ENCODE data around the gene CACNA1C. TPM values are rescaled to one million over a fixed set of nuclear protein-coding genes. Genes with fewer than 3 reads are reported as not detected.

CACNA1C gene
- total and polyA plus RNA-seq, 2 donors from 2014 or later = 1.6 to 17.4 TPM

DNA sequence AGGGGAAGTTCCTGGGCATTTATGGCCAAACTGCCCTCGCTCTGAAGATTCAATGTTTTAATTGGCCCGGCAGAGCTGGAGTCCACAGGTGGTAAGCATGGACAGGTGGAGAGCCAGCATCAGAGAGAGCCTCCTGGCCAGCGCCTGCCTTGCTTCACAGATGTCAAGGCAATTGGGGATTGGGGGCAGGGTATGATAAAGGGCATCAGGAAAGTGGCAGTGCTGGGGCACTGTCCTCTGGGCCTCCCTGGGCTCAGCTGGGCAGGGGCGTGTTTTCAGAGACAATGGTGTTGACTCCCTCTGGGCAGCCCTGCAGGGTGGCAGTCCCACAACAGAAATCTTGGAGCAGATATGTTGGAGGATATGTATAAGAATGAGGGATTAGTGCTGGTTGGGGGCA is 237.3 kb downstream of the CACNA1C start:
- intact Hi-C loops (cut with DNase I) = no loop called here
- H3K4me1 ChIP-seq (ENCODE audit: control insufficient read depth in 2 of 3, insufficient read depth in 2 of 3, low read depth in 1 of 3, low read length in 3 of 3) = peaks cover 5 to 25% (median 15%) of the 10 kb centered on the region in 3 donors
- FAIRE-seq = no peak
- no peak overlapping the region for H3K9ac ChIP-seq (ENCODE audit: low read length in 3 of 3)
- H3K27ac ChIP-seq (ENCODE audit: low read depth in 2 of 2, low read length in 2 of 2) = no peak overlapping the region
- TF ChIP-seq, protein P1, sequence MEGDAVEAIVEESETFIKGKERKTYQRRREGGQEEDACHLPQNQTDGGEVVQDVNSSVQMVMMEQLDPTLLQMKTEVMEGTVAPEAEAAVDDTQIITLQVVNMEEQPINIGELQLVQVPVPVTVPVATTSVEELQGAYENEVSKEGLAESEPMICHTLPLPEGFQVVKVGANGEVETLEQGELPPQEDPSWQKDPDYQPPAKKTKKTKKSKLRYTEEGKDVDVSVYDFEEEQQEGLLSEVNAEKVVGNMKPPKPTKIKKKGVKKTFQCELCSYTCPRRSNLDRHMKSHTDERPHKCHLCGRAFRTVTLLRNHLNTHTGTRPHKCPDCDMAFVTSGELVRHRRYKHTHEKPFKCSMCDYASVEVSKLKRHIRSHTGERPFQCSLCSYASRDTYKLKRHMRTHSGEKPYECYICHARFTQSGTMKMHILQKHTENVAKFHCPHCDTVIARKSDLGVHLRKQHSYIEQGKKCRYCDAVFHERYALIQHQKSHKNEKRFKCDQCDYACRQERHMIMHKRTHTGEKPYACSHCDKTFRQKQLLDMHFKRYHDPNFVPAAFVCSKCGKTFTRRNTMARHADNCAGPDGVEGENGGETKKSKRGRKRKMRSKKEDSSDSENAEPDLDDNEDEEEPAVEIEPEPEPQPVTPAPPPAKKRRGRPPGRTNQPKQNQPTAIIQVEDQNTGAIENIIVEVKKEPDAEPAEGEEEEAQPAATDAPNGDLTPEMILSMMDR (IDR thresholded peaks at IDR 0.05; ENCODE audit: borderline replicate concordance, extremely low read depth, insufficient read depth) = no peak
- no peak overlapping the region for H3K4me3 ChIP-seq (ENCODE audit: low read length in 3 of 3)
- DNase-seq = no peak
- no peaks in the 10 kb centered on the region for H3K27me3 ChIP-seq (ENCODE audit: control insufficient read depth, insufficient read depth, low read length)
- no peaks in the 10 kb centered on the region for H3K36me3 ChIP-seq (ENCODE audit: control insufficient read depth in 2 of 3, insufficient read depth in 3 of 3, low read length in 3 of 3)
- no peaks in the 10 kb centered on the region for H3K9me3 ChIP-seq (ENCODE audit: control insufficient read depth in 2 of 3, insufficient read depth in 1 of 3, low read length in 3 of 3)

DNA sequence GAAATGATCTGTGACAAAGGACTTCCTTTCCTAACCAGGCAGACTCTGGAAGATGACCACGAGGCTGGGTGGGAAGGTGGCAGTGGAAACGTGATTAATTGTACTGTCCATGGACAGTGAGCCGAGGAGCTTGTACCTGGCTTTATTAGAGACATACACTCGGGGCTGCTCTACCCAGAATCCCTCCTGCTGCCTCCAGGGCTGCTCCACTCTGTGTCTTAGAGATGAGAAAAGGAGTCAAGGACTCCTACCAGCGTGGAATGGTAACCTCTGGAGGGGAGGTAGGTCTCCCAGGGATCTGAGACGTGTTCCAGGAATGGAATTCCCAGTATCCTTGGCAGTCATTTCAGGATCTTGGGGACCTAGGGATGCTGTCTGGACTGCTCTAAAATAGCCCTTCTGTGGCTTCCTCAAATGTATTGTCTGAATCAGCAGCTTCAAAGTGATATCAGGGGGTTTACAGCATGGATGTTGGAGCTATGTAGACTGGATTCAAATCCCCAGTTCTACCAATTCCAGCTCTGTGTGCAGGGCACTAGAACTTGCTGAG is 237.8 kb downstream of the CACNA1C start:
- H3K27ac ChIP-seq (ENCODE audit: low read depth in 2 of 2, low read length in 2 of 2) = no peak overlapping the region
- DNase-seq (no peak), FAIRE-seq (no peak)
- H3K27me3 ChIP-seq (ENCODE audit: control insufficient read depth, insufficient read depth, low read length) = no peaks in the 10 kb centered on the region
- intact Hi-C loops (cut with DNase I) = no loop called here
- H3K4me3 ChIP-seq (ENCODE audit: low read length in 3 of 3) = no peak overlapping the region
- TF ChIP-seq, protein P1 (IDR thresholded peaks at IDR 0.05; ENCODE audit: borderline replicate concordance, extremely low read depth, insufficient read depth) = no peak
- H3K4me1 ChIP-seq (ENCODE audit: control insufficient read depth in 2 of 3, insufficient read depth in 2 of 3, low read depth in 1 of 3, low read length in 3 of 3) = peaks cover 5 to 23% (median 14%) of the 10 kb centered on the region in 3 donors
- H3K9ac ChIP-seq (ENCODE audit: low read length in 3 of 3) = no peak overlapping the region
- H3K9me3 ChIP-seq (ENCODE audit: control insufficient read depth in 2 of 3, insufficient read depth in 1 of 3, low read length in 3 of 3) = no peaks in the 10 kb centered on the region
- no peaks in the 10 kb centered on the region for H3K36me3 ChIP-seq (ENCODE audit: control insufficient read depth in 2 of 3, insufficient read depth in 3 of 3, low read length in 3 of 3)

DNA sequence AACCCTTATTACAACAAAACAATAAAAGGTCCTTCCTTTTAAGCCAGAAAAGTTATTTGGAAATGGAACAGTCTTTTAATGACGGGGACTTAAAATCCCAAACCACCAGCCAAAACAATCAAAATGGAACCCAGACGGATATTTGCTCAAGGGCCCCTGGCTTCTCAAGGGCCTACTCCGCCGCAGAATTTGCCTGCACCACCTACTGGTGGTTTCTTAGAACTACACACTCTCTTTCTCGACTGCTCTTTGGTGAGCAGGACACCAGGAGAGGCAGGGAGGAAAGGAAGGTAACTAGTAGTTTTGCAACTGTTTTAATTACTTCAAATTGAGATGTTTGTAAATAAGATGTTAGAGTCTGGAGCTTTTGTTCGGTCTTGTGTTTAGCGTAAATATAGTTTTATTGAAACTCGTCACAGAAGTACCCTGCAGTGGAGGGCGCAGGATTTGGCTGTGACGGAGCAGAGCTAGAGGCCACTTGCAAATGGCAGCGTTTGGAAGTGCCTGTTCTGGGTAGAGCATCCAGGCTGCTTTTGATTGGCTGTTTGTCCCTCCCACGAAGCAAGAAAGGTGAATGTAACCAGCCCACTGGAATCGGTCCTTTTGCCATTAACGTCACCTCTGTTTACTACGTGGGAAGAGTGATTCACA is 238.5 kb downstream of the CACNA1C start:
- FAIRE-seq (no peak), DNase-seq (peak in 3 of 5 donors; percentile 39 to 57 (median 46))
- no peaks in the 10 kb centered on the region for H3K27me3 ChIP-seq (ENCODE audit: control insufficient read depth, insufficient read depth, low read length)
- no peak overlapping the region for H3K27ac ChIP-seq (ENCODE audit: low read depth in 2 of 2, low read length in 2 of 2)
- H3K4me1 ChIP-seq (ENCODE audit: control insufficient read depth in 2 of 3, insufficient read depth in 2 of 3, low read depth in 1 of 3, low read length in 3 of 3) = peaks cover 9 to 20% (median 9%) of the 10 kb centered on the region in 3 donors
- TF ChIP-seq, protein P1 (IDR thresholded peaks at IDR 0.05; ENCODE audit: borderline replicate concordance, extremely low read depth, insufficient read depth) = peak; percentile 60
- H3K4me3 ChIP-seq (ENCODE audit: low read length in 3 of 3) = no peak overlapping the region
- no peaks in the 10 kb centered on the region for H3K36me3 ChIP-seq (ENCODE audit: control insufficient read depth in 2 of 3, insufficient read depth in 3 of 3, low read length in 3 of 3)
- H3K9ac ChIP-seq (ENCODE audit: low read length in 3 of 3) = no peak overlapping the region
- intact Hi-C loops (cut with DNase I) = no loop called here
- H3K9me3 ChIP-seq (ENCODE audit: control insufficient read depth in 2 of 3, insufficient read depth in 1 of 3, low read length in 3 of 3) = no peaks in the 10 kb centered on the region
